ENCODE measurements around the gene PITHD1.
"Not testable (repeated sequence)": the region's sequence is repeated elsewhere in the genome, so short reads cannot be mapped to it uniquely, and the experiment has no call there.

The PITHD1 gene, protein sequence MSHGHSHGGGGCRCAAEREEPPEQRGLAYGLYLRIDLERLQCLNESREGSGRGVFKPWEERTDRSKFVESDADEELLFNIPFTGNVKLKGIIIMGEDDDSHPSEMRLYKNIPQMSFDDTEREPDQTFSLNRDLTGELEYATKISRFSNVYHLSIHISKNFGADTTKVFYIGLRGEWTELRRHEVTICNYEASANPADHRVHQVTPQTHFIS

DNA sequence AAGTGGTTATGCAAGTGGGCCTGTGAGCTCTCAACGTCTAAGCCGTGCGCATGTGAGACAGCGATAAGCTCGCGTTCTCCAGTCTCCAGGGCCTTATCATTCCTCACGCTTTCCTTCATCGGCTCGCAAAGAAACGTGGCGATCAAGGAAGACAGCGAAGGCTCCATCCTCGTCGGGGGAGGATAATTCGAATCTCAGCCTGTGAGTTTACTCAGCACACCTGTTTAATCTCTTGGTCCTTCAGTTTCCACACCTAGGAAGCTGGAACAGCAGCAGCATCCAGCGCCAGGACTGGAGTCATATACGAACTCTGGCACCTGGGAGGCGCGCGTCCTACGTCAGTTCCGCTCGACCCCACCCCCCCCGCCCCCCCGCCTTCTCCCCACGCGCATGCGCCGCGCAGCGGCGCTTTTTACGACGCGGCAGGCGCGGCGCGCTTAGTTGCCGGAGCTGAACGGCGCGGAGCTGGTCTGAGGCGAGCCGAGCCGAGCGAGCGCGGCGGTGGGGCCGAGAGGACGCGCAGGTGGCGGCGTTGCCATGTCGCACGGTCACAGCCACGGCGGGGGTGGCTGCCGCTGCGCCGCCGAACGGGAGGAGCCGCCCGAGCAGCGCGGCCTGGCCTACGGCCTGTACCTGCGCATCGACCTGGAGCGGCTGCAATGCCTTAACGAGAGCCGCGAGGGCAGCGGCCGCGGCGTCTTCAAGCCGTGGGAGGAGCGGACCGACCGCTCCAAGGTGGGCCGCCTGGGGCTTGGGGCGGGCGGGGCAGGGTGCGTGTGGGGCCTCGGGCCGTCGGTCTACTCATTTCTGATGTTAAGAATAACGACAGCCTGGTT lies at the start of gene PITHD1:
Gene PITHD1, plus strand, starts transcription at position 440 of the 836 bp plus-strand sequence. Its CDS starts 98 bp downstream, at position 538.
- DNase-seq (ENCODE audit: low read depth): peak; percentile 67

DNA sequence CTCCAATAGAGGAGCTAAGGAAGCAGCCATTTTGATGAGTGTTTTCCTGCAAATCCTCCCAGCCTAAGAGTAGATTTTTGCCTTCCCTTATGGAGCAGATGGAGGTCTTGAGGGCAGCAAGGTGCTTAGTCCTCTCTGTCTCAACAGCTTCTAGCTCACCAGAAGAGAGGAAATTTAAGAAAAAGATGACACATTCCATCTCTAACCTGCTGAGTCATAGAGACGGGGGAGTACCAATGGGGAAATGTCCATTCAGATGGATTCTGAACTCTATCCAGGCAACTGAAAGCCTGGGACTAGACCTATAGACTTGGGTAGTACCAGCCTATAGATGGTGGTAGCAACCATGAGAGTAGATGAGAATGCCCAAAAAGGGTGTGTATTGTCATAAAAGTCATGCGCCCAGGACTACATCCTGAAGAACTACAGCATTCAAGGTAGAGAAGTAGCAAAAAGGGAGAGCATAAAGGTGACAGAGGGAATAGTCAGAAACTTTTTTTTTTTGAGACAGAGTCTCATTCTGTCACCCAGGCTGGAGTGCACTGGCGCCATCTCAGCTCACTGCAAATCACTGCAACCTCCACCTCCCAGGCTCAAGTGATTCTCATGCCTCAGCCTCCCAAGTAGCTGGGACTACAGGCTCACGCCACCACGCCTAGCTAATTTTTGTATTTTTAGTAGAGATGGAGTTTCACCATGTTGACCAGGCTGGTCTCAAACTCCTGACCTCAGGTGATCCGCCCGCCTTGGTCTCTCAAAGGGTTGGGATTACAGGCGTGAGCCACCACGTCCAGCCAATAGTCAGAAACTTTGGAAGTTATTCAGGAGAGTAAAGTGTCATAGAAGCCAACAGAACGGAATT lies 45.6 kb upstream of the PITHD1 start:
- DNase-seq (ENCODE audit: low read depth): no peak

GRCh38 chr1:23733281-23733680 lies 44.9 kb upstream of the PITHD1 start:
- DNase-seq (ENCODE audit: low read depth): not testable (repeated sequence)

DNA sequence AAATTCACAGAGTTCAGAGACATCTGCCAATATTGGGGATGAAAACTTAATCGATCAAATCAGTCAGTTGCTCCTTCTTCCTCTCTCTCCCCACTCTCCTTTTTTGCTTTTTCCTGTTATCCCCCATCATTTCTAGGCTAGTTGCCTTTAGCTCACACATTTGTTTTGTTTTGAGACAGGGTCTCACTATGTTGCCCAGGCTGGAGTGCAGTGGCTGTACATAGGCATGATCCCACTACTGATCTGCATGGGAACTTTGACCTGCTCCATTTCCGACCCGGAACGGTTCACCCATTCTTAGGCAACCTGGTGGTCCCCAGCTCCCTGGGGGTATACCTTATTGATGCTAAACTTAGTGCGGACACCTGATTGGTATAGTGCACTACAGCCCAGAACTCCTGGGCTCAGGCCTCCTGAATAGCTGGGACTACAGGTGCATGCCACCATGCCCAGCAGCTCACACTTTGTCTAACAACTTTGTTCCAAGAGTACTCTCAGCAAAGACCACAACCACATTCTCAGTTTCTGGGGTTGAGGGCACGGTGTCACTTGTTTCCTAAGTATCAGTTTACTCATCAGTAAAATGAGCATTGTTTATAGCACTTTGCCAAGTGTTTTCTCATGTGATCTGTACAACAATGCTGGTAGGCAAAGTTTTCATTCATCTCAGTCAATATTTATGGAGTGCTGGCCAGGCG lies 41.6 kb upstream of the PITHD1 start:
- DNase-seq (ENCODE audit: low read depth): no peak

DNA sequence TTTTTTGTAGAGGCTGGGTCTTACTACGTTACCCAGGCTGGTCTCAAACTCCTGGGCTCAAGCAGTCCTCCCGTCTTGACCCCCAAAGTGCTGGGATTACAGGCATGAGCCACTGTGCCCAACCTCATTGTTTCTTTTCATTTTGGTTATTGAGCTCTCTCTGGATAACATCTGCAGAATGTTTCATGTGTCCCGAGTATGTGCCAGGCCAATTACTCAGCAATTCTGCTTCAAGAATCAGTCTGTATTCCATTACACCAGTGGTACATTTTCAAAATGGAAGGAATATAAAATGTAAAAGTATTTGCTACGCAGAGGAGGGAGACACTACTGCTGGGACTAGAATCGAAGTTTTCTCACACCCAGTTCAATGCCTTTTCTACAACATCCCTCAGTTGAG lies 36.6 kb upstream of the PITHD1 start:
- DNase-seq (ENCODE audit: low read depth): no peak

DNA sequence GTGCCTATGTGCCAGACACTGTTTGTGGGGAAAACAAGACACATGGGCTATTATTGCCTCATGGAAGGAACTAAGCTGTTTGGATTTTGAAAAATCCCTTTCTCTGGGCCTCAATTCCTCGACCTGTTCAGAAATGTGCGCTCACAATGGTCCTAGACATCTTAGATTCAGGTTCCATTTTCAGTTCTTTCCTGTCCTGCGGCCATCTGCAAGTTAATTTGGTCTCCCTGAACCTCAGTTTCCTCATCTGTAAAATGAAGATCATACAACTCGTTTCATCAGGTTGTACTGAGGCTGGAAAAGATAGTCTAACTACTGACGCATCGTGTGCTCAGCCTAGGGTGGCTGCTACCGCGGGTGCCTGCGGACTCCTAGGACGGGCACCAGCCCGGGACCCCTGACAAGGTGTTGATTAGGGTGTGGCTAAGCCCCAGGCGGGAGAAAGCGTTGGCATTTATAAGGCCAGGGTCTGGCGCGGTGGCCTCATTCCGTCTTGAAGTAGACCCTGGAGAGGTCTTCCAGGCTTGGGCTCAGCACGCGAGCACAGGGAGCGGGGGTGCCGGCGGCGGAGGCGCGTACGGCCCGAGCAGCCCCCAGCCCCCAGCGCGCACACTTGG lies 35.4 kb upstream of the PITHD1 start:
- no peak for DNase-seq (ENCODE audit: low read depth)

DNA sequence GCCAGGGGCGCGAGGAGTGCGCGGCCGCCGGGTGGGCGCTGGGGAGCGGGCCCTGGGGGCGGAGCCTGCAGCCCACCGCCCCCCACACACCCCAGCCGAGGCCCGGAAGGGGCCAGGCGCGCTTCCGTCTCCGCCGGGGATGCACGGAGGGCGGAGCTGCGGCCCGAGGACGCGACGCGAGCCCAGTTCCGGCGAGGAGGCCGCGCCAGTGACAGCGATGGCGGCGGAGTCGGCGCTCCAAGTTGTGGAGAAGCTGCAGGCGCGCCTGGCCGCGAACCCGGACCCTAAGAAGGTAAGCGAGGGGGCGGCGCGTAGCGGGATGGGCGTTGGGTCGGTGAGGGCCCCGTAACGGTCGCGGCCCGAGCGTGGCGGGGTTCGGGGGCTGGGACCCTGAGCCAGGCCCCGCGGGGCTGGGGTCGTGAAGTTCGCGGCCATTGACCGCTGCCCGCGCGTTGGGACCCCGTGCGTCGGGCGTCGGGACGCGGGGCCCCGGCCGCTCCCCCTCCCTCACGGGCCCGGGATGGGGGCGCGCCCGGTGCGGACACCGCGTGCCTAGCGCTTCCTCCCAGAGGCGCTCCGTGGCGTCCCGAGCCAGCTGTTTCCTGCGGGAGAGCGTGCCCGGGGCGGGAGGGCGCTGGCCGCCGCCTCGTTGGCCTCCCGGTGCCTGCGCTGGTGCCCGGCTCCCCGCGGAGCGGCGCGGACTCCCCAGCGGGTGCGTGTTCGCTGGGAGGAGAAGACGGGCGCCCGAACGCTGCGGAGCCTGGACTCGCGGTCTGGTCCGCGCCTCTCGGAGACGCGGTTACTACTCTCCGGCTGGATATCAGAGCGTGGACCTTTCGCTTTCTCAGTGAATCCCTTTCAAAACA lies 34.7 kb upstream of the PITHD1 start, which contains the start of gene ELOA:
Gene ELOA, plus strand, starts transcription at position 185 of the 866 bp plus-strand sequence. Its CDS starts 33 bp downstream, at position 218.
- no peak for DNase-seq (ENCODE audit: low read depth)

DNA sequence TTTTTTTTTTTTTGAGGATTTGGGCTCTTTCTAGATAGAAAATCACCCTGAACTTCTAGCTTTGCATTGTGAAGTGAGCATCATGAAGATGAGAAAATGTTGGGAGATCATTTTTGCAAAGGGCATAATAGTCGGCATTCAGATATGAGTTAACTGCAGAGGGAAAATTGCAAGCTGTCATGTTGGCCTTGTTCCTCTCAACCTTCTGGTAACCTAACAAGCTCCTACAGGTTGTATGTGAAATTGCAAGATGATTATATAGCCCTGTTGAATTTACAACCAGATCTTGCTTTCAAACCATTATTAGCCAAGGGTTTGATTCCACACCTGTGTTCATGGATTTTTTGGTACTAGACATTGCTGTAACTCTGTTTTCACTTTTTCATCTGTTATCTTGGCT lies 32.7 kb upstream of the PITHD1 start:
- no peak for DNase-seq (ENCODE audit: low read depth)

DNA sequence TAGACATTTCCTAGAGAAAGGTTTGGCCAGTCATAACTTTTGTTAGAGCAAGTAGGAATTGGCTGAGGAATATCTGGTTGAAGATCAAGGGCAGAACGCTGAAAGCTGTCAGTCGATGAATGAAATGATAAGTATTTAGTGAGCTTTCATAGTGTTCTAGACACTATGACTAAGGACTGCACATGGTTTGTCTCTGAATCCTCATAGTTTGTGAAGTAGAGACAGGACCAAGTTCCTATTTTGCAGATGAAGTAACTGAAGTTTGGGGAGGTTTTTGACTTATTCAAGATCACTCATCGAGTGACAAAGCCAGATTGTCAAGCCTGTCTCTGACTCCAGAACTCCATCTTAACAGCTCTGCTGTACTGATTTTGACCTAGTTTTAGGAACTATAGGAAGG lies 30.2 kb upstream of the PITHD1 start:
- DNase-seq (ENCODE audit: low read depth): no peak

DNA sequence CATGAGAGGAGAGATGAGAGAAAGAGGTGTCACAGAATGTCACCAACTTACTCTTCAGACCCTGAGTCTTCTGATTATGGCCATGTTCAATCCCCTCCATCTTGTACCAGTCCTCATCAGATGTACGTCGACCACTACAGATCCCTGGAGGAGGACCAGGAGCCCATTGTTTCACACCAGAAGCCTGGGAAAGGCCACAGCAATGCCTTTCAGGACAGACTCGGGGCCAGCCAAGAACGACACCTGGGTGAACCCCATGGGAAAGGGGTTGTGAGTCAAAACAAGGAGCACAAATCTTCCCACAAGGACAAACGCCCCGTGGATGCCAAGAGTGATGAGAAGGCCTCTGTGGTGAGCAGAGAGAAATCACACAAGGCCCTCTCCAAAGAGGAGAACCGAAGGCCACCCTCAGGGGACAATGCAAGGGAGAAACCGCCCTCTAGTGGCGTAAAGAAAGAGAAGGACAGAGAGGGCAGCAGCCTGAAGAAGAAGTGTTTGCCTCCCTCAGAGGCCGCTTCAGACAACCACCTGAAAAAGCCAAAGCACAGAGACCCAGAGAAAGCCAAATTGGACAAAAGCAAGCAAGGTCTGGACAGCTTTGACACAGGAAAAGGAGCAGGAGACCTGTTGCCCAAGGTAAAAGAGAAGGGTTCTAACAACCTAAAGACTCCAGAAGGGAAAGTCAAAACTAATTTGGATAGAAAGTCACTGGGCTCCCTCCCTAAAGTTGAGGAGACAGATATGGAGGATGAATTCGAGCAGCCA lies 27.0 kb upstream of the PITHD1 start:
- no peak for DNase-seq (ENCODE audit: low read depth)

- no peak for DNase-seq (ENCODE audit: low read depth)
Measured at GRCh38 chr1:23751815-23752200, 26.4 kb upstream of the PITHD1 start.

DNA sequence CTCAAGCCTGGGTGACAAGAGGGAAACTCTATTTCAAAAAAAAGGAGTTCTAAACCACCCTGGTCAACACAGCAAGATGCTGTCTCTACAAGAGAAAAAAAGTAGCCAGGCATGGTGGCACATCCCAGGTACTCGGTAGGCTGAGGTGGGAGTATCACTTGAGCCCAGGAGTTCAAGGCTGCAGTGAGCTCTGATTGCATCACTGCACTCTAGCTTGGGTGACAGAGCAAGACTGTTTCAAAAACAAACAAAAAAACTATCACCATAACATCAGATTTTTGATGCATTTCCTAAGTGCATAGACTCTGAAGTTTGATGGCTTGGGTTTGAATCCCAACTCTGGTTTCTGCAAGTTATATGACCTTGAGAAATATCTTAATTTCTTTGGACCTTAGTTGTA lies 25.3 kb upstream of the PITHD1 start:
- DNase-seq (ENCODE audit: low read depth): no peak

DNA sequence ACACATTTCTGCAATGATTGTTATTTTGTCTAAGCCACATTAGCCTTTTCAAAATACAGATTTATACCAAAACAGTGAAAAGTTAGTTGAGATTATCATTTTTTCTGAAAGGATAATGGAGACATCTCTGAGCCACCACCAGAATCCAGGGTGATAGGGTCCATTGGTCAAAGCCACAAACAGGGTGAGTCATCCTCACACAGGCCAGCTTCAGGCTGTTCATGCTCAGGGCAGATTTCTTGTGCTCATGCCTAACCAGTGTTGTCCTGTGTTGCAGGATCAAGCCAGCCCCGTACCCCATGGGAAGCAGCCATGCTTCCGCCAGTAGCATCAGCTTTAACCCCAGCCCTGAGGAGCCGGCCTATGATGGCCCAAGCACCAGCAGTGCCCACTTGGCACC lies 21.5 kb upstream of the PITHD1 start:
- DNase-seq (ENCODE audit: low read depth): no peak

DNA sequence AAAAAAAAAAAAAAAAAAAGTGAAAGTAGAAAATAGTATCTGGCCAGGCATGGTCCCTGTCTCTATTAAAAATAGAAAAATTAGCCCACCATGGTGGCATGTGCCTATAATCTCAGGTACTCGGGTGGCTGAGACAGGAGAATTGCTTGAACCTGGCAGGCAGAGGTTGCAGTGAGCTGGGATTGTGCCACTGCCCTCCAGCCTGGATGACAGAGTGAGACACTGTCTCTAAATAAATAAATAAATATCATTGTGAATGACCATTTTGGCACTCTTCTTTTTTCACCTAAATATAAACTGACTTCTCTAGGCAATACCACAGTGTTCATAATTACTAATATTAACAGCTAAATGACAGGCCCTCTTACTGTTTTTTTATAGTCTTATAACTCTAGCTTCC lies 20.4 kb upstream of the PITHD1 start:
- DNase-seq (ENCODE audit: low read depth): no peak

DNA sequence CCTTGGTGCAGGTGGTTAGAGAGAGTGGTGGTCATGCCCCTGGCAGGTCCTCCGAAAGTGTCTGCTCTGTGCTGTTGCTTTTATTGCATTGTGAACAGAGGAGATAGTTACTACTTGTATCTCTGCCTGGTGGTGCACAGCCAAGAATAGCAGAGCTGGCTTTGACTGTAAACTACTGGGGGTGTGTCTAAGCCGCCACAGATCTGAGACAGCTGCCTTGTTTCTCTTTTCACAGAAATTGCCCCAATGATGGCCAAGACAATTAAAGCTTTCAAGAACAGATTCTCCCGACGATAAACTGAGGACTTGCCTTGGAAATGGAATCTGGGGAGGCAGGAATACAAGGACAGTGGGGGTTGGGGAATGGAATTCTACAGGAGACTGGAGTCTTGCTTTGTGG lies 18.9 kb upstream of the PITHD1 start:
- DNase-seq (ENCODE audit: low read depth): no peak

GRCh38 chr1:23763041-23763577 lies 15.1 kb upstream of the PITHD1 start:
- DNase-seq (ENCODE audit: low read depth): no peak

- no peak for DNase-seq (ENCODE audit: low read depth)
Measured at GRCh38 chr1:23768733-23769132, 9.5 kb upstream of the PITHD1 start.

DNA sequence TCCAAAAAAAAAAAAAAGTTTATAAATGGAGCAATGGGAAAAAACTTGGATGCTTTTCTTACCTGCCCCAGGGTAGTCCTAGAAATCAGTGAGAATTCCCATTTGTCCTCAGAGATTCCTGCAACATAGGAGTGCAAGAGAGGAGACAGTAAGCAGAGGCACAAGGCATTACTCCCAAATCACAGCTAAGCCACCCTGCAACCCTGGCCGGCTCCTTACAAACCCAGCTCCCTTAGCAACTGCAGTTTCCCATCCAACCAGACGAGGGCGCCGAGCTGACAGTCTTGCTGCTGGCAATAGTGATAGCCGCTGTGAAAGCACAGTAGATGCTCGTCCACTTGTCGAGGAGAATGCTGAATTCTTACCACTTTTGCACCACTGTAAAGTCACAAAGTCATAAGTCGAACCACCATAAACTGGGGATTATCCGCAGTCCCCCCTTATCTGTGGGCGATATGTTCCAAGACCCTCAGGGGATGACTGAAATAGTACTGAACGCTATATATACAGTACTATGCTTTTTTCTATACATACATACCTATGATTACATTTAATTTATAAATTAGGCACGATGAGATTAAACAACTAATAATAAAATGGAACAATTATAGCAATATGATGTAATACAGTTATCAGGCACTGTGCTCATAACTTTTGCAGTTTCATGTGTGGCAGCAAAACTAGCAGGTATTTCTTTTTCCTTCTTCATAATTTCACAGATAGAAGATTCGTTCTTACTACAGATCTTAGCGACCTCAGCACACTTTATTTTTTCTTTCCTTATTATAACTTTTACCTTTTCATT lies 6.0 kb upstream of the PITHD1 start:
- peak; percentile 66 for DNase-seq (ENCODE audit: low read depth)

DNA sequence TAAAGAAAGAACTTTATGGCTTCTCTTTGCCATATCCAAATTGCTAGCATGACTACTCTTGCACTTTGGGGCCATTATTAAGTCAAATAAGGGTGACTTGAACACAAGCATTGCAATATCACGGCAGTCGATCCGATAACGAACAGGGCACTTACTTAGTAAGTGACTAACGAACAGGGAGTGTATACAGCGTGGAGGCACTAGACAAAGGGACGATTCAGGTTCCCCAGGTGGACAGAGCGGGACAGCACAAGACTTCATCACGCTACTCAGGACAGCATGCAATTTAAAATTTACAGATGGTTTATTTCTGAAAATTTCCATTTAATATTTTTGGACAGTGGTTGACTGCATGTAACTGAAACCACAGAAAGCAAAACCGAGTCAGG lies 5.4 kb upstream of the PITHD1 start:
- DNase-seq (ENCODE audit: low read depth): no peak
